ENCODE data around the gene BARX1.
"Not testable (repeated sequence)": the region's sequence is repeated elsewhere in the genome, so short reads cannot be mapped to it uniquely, and the experiment has no call there.

Gene BARX1

DNA sequence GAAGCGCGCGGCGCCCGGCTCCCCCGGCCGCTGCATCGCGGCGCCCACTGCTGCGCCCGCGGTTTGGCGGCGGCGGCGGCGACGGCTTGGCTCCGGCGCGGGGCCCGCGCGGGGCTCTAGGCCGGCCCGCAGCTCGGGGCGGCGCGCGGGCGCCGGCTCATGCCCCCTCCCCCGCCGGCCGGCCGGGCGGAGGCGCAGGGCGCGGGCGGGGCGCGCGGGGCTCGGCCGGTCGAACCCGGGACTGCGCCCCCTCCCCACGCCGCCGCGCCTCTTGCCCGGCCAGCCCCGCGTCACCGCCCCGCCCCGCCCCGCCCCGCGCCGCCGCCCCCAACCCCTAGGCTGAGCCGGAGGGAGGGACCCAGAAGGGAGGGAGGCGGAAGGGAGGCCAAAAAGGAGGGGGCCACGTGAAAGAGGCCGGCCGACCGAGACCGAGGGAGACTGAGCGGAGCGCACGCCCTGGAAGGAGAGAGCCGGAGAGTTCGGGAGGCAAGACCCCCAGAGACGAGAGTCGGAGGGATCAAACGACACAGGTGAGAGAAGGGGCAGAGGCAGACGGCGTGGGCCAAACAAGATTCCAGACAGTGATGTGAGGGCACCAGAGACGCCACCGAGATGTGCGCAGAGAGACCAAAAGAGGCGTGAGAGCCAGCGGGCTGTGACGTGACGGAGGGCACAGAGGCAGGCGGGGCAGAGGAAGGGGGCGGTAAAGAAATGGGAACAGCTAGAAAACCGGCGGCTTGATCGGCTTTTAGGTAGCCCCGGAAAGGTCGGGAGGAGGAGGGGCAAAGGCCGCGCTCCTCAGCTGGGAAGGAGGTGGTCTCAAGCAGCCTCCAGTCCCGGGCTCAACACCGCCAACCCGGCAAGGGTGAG, at the start of gene BARX1:
BARX1 (minus strand) TSS at position 245 of the 870 bp plus-strand sequence; CDS start at position 36, 209 bp downstream.
- DNase-seq, result no peak

DNA sequence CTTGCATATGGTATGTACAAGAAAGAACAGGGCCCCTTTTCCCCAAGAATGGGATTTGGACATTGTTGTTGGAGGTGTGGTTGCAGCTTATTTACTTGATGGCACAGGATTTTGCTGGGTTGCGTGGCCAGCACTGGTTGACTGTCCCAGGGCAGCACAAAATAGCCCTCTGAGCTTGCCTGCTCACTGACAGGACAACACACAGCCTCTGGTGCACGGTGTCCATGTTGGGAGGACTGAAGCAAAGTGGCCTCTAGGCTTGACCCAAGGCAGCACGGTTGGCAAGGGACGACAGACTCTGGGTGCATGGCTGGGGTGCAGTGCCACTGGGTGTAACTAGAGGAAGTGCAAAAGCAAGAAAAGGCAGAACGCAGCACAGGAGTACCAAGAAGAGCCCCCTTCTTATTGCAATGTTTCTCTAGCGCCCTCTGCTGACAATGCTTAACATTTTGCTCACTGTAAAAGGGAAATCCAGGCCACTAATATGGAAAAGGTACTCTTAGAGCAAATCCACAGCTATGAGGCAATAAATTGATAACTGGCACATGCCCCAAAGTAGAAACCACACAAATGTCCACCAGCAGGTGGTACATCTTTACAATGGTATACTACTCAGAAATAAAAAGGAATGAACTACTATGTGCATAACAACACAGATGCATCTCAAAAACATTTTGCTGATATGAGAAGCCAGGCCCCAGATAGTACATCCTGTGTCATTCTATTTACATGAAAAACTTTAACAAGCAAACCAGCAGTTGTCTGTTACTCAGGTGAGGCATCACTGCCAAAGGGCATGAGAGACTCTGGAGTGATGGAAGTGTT, 47.4 kb upstream of the BARX1 start:
- no peak for DNase-seq

- no peak for DNase-seq
Observed at GRCh38 chr9:93996863-93997262, 41.7 kb upstream of the BARX1 start.

DNA sequence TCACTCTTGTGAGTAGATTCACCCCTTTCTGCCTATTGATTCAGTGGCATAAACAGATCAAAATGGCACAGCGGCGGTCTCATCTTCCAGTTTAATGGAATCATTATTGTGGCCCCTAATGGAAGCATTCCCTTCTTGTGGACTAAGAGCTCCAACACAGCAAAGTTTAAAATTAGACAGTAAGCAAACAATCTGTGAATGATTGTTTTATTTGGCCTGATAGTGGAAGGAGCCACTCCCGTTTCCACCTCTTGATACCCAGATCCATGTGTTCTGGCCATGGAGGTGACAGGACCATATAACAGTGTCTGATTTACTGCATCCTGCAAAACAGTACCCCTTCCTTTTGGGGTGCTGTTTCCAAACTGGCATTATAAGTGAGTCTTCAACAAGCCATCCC, 41.2 kb upstream of the BARX1 start:
- no peak for DNase-seq

DNA sequence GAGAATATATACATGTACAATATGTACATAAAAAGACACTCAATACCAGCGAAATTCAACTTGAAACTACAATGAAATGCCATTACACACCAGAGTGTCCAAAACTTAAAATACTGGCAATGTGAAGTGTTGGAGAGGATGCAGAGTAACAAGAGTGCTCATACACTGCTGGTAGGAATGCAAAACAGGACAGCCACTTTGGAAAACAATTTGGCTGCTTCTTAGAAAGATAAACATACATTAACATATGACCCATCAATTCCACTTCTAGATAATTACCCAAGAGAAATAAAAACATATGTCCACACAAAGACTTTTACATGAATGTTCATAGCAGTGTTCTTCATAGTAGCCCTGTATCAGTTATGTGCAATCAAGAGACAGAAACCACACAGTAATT, 39.4 kb upstream of the BARX1 start:
- DNase-seq, result no peak

DNA sequence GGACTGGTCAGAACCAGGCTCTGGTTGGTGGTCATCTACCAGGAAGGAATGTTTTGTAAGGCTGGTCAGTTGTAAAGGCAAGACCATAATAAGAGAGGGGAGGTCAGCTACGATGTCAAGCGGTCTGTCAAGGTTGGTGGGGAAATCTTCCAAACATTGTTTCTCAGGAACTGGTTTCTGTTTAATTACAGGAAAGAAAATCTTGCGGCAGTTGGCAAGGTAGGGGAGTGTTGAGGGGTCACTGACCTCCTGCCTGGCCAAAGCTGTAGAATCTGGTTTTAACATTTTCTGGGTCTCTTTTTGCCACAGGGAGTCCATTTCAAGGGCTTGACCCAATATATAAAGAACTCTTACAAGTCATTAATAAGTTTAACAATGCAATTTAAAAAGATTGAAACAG, 39.0 kb upstream of the BARX1 start:
- DNase-seq, result no peak

- DNase-seq, result no peak
Observed at GRCh38 chr9:93992830-93993229, 37.7 kb upstream of the BARX1 start.

DNA sequence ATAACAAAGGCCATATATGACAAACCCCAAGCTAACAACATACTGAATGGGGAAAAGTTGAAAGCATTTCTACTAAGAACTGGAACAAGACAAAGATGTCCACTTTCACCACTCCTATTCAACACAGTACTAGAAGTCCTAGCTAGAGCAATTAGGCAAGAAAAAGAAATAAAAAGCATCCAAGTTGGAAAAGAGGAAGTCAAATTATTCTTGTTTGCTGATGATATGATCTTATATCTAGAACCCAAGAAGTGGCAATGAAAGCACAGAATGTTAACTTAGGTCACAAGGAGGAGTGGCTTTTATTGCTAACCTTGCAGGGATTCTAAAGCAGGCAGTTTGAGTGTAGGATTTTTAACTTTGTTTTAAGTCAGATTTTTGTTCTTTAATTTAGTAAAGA, 35.3 kb upstream of the BARX1 start:
- no peak for DNase-seq

- DNase-seq, result no peak
Observed at GRCh38 chr9:93988056-93988455, 32.9 kb upstream of the BARX1 start.

- DNase-seq, result no peak
Observed at GRCh38 chr9:93984860-93985259, 29.7 kb upstream of the BARX1 start.

GRCh38 chr9:93983875-93984274, 28.7 kb upstream of the BARX1 start:
- DNase-seq, result no peak

DNA sequence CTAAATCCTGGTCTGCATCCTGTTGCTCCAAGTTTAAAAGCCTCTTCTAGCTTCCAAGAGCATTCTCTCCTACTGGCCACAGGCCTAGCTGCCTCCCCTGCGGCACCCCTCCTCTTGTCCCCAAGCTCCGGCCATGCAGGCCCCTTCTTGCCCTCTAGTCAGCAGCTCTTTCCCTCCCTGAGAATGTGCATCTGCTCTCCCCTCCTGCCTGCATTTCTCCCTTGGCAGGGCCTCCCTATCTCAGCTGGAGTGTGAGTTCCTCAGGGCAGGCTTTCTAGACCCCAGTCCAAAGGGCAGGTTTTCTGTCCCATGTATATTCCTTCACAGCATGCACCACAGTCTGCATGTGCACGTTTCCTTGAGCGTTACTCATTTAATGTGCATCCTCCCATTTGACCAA, 24.6 kb upstream of the BARX1 start:
- DNase-seq, result no peak

GRCh38 chr9:93978551-93978950, 23.4 kb upstream of the BARX1 start:
- DNase-seq, result no peak

GRCh38 chr9:93976973-93977372, 21.8 kb upstream of the BARX1 start:
- DNase-seq, result no peak

DNA sequence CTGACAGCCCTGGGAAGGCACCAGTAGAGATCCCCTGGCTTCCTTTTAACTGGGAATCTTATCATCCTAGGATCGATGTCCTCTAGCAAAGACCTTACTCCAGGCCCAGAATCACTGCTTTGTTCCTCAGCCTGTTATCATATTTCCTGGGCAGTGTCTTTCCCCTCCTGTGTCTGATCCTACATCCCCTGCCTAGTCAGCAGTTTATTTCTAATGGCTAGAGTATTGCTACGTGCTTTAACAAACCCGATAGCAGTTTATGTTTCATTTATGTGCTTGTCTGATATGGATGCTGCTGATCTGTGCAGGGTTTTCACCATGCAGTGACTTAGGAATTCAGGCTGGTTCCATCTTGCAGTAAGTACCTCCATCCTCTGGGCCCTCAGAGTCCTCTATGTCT, 20.9 kb upstream of the BARX1 start:
- DNase-seq, result no peak

DNA sequence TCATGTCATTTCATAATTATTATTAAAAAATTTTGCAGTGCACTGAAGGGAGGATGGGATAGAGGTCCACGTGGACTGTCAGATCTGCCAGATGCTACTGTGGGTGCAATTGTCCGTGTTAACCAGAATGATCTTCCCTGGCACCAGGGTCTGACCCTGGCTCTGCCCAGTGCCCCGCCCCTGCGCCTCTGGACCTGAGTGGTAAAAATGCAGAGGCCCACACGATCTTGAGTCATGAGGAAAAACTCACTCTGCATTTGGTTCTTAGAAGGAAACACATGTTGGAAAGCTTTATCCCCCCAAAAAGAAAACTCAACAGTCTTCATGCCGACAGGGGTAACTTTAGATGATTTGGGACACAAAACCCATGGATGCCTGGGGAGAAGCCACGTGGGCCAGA, 20.1 kb upstream of the BARX1 start:
- DNase-seq, result no peak

GRCh38 chr9:93974151-93974550, 19.0 kb upstream of the BARX1 start:
- DNase-seq, result no peak

- DNase-seq, result not testable (repeated sequence)
Observed at GRCh38 chr9:93972655-93973054, 17.5 kb upstream of the BARX1 start.

- DNase-seq, result no peak
Observed at GRCh38 chr9:93969328-93969661, 14.1 kb upstream of the BARX1 start.

- DNase-seq, result no peak
Observed at GRCh38 chr9:93968451-93969327, 13.5 kb upstream of the BARX1 start.

- no peak for DNase-seq
Observed at GRCh38 chr9:93967020-93967803, 12.1 kb upstream of the BARX1 start.
